Immature natural killer cell (primary cell): ENCODE results near the gene ZNF616. TPM values are rescaled to one million over a fixed set of nuclear protein-coding genes. Genes with fewer than 3 reads are reported as not detected.

ENCODE experiments used
- DNase-seq, 3 donors: peaks; one replicate each; pipeline ENCODE4 v3.0.0; 2022; ENCODE audit warnings: mixed read lengths in 1 of 3
- H3K27ac Mint-ChIP-seq, 6 donors: one replicate each; pipeline ENCODE4 v1.8.0; 2020; ENCODE audit warnings: mixed read lengths in 6 of 6, mild to moderate bottlenecking in 5 of 6, inconsistent platforms in 4 of 6, moderate library complexity in 3 of 6
- H3K27me3 Mint-ChIP-seq, 3 donors: one replicate each; pipeline ENCODE4 v1.8.0; 2020 to 2021; ENCODE audit warnings: low read depth in 3 of 3, mild to moderate bottlenecking in 3 of 3, mixed read lengths in 3 of 3, moderate library complexity in 3 of 3, inconsistent platforms in 1 of 3
- H3K36me3 Mint-ChIP-seq, 3 donors: one replicate each; pipeline ENCODE4 v1.8.0; 2020; ENCODE audit warnings: mixed read lengths in 3 of 3, inconsistent platforms in 2 of 3, mild to moderate bottlenecking in 2 of 3
- H3K4me1 Mint-ChIP-seq, 2 donors: one replicate each; pipeline ENCODE4 v1.8.0; 2020; ENCODE audit warnings: inconsistent platforms in 2 of 2, mild to moderate bottlenecking in 2 of 2, mixed read lengths in 2 of 2, moderate library complexity in 1 of 2
- H3K4me3 Mint-ChIP-seq, 5 donors: one replicate each; pipeline ENCODE4 v1.8.0; 2020; ENCODE audit warnings: mild to moderate bottlenecking in 5 of 5, mixed read lengths in 5 of 5, inconsistent platforms in 3 of 5, moderate library complexity in 3 of 5
- H3K9me3 Mint-ChIP-seq, 6 donors: one replicate each; pipeline ENCODE4 v1.8.0; 2020; ENCODE audit warnings: mild to moderate bottlenecking in 6 of 6, mixed read lengths in 6 of 6, inconsistent platforms in 4 of 6, moderate library complexity in 3 of 6
- polyA plus RNA-seq, 3 donors: library from polyadenylated mRNA; unstranded; fragments of 300-500 nt; fragmentation: Illumina TruSeq; gene quantifications; one replicate each; pipeline ENCODE4 v1.2.3, GENCODE V29; 2021

ZNF616 gene
- 10 to 100 TPM in 1 of 3 donors, 1 to 10 TPM in 1, not detected in 1; 3.2 to 10.7 TPM for polyA plus RNA-seq

DNA sequence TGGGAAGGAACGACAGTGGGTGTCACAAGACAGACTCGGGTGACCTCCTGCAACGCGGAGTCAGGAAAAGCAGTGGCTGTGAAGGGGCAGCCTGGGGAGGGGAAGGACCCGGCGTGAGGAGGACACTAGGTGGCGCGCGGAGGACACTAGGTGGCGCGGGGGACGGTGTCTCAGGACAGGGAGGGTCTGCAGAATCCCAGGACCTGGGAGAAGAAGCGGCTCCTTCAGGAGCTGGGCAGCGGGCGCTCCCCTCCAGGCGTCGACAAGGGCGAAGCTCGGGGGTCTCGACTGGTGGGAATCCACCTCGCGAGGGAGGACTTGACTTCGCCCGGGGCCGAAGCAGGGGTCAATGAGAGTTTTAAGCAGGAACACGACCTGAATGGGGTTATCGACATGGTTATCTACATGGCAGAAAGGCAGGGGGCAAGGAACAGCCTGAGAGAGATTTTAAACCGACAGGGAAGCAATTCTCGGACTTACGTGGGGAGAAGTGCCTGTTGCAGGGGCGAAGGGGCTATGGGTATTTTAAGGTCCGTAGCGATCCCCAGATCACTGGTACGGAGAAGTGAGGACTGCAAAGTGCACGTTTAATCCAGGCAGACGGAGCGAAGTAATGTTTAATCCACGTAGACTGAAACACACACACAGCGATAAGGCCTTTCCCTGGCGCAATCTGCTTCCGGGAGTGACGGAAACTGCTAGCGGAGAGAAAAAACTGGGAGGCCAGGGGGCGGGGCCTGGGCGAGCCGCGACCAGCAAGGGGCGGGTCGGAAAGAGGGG lies at the start of gene ZNF616:
Gene ZNF616, minus strand, starts transcription at position 687 of the 780 bp plus-strand sequence. CDS start 9,426 bp downstream, outside the sequence.
- peaks cover 5 to 6% (median 5%) of the 10 kb centered on the region in 3 donors for H3K27me3 Mint-ChIP-seq
- peak within 1 kb of the TSS; percentile 87 to 96 (median 94) for H3K27ac Mint-ChIP-seq
- H3K4me3 Mint-ChIP-seq, result peak within 1 kb of the TSS; percentile 88 to 98 (median 98)
- H3K9me3 Mint-ChIP-seq, result peaks cover 6 to 27% (median 13%) of the 10 kb centered on the region in 6 donors
- H3K4me1 Mint-ChIP-seq, result peaks cover 41 to 62% of the 10 kb centered on the region in 2 donors
- H3K36me3 Mint-ChIP-seq, result peaks cover 8 to 20% (median 16%) of the 10 kb centered on the region in 3 donors
- DNase-seq, result peak; percentile 96 to 97 (median 97)

DNA sequence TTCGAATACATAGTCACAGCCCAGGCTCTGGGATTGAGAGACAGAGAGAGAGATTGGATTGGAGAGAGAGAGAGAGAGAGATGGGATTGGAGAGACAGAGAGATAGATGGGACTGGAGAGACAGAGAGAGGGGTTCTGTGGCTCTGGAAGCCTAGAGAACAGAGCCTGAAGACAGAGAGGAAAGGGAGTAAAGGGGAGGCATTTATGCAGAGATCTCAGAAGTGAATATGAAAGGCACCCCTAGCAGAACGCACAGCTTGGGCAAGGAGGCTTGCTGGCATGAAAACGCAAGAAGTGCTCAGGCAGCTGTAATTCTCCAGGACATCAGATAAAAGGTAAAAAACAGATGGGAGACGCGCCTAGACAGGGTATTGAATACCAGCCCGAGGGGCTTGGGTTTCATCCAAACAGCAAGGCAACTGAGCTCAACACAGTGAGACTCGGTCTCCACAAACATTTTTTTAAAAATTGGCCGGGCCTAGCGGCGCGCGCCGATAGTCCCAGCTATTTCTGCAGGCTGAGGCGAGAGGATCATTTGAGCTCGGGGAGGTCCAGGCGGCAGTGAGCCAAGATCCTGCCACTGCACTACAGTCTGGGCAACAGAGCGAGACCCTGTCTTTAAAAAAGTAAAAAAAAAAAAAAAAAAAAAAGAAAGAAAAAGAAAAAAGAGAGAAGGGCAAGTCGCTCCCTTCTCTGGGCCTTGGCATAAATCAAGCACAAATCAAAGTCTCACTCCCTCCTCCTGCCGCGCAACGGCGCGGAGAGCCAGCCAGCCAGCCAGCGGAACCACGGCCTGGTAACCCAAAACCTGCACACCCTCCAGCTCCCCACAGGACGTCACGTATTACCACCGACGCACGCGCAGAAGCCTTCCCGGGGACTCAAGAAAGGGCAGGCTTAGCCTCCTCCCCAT lies 49.3 kb upstream of the ZNF616 start:
- Mint-ChIP-seq H3K36me3 (peaks cover 0 to 4% (median 3%) of the 10 kb centered on the region in 3 donors), H3K9me3 (peaks cover 0 to 1% (median 0%) of the 10 kb centered on the region in 6 donors), H3K4me1 (peaks cover 41 to 47% of the 10 kb centered on the region in 2 donors), H3K27me3 (peaks cover 6 to 16% (median 11%) of the 10 kb centered on the region in 3 donors), H3K4me3 (peak overlapping the region; percentile 93 to 99 (median 95)), H3K27ac (peak overlapping the region; percentile 98 to 100 (median 100))
- no peak for DNase-seq

DNA sequence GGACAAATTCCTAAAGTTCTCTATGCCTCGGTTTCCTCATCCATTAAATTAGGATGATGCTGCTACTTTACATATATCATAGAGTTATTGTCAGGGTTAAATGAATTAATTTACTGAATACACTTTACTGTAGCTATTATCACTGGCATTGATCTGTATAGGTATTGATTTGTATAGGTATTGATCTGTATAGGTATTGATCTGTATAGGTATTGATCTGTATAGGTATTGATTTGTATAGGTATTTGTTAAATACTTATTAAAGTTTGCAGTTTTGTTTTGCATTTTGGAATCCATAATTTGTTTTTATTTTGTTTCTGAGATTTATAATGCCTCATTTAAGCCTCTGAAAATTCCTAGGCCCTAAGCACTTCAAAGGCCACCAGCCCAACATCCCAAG lies 47.7 kb upstream of the ZNF616 start:
- Mint-ChIP-seq H3K4me1 (peaks cover 30 to 33% of the 10 kb centered on the region in 2 donors), H3K27ac (peak overlapping the region in 5 of 6 donors; percentile 14 to 78 (median 57)), H3K27me3 (peaks cover 6 to 16% (median 10%) of the 10 kb centered on the region in 3 donors), H3K9me3 (peaks cover 0 to 1% (median 0%) of the 10 kb centered on the region in 6 donors), H3K36me3 (no peaks in the 10 kb centered on the region), H3K4me3 (no peak overlapping the region)
- no peak for DNase-seq

DNA sequence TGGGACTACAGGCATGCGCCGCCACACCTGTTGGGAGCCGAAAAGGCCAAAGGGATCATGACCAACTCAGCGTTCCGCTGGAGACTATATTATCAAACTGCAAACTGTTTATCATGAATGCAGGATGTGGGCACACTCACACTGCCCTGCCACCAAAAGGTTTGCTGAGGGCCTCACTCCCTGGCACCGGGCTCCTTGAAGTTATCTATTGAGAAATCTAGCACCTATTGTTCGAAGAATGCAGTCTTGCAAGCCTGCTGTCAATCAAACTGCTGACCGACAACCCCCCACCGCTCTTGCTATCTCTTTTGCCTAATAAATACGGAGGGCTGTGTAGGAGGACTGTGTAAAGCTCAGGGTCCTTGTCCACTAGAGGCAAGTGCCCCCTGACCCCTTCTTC lies 36.8 kb upstream of the ZNF616 start:
- Mint-ChIP-seq H3K27ac (peak overlapping the region; percentile 82 to 95 (median 94)), H3K27me3 (peaks cover 1 to 6% (median 2%) of the 10 kb centered on the region in 3 donors), H3K36me3 (no peaks in the 10 kb centered on the region), H3K9me3 (no peaks in the 10 kb centered on the region), H3K4me3 (peak overlapping the region; percentile 77 to 84 (median 80)), H3K4me1 (peaks cover 46 to 65% of the 10 kb centered on the region in 2 donors)
- DNase-seq, result peak; percentile 61 to 68 (median 63)

DNA sequence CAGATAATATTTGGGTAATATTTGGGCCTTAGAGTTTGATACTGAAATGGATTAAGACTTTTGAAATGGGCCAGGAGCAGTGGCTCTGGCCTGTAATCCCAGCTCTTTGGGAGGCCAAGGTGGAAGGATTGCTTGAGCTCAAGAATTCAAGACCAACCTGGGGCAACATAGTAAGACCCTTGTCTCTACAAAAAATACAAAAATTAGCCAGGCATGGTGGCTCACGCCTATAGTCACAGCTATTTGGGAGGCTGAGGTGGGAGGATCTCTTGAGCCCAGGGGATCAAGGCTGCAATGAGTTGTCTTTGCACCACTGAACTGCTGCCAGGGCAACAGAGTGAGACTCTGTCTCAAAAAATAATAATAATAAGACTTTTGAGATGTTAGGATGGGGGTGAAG lies 32.6 kb upstream of the ZNF616 start:
- Mint-ChIP-seq H3K27me3 (peaks cover 2 to 6% (median 5%) of the 10 kb centered on the region in 3 donors), H3K27ac (peak overlapping the region; percentile 95 to 98 (median 97)), H3K4me3 (peak overlapping the region; percentile 93 to 99 (median 97)), H3K4me1 (peaks cover 67 to 72% of the 10 kb centered on the region in 2 donors), H3K36me3 (peaks cover 12 to 19% (median 16%) of the 10 kb centered on the region in 3 donors), H3K9me3 (no peaks in the 10 kb centered on the region)
- DNase-seq, result no peak

DNA sequence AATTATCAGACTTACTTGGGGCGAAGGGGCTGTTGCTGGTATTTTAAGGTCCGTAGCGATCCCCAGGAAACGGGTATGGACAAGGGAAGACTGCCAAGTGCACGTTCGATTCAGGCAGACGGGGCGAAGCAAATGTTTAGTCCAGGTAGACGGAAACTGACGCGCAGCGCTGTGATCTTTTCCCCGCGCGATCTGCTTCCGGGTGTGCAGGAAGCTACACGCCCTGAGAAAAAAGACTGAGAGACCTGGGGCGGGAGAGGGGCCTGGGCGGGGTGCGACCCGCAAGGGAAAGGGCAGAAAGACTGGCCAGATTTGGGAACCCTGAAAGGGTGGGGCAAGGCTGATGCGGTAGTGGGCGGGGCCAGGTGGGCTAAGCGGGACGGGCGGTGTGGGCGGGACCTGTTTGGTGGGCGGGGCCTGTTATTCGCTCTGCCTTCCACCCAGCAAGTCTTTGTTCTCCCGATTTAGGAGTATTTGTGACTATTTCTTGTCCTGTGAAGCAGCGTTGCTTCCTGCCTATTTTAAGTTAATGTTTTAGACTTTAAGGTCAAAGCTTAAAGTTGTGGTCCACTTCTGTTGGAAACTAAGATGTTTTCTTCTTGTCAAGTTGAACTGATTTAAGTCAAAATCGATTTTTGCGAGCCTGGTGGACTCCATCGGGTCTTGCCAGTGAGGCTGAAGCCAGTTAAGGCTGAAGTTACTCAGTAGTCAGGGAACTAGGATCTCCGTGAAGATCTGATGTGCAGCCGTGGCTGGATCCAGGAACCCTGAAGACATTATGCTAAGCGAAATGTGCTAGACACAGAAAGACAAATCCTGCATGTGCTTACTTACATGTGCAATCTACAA lies 31.8 kb upstream of the ZNF616 start, which contains the start of gene ZNF836:
Gene ZNF836, minus strand, starts transcription at position 301 of the 849 bp plus-strand sequence. CDS start 3,549 bp downstream, outside the sequence.
- H3K36me3 Mint-ChIP-seq, result peaks cover 13 to 24% (median 17%) of the 10 kb centered on the region in 3 donors
- peaks cover 2 to 6% (median 5%) of the 10 kb centered on the region in 3 donors for H3K27me3 Mint-ChIP-seq
- H3K4me1 Mint-ChIP-seq, result peaks cover 59 to 64% of the 10 kb centered on the region in 2 donors
- H3K9me3 Mint-ChIP-seq, result no peaks in the 10 kb centered on the region
- peak within 1 kb of the TSS; percentile 93 to 99 (median 97) for H3K4me3 Mint-ChIP-seq
- H3K27ac Mint-ChIP-seq, result peak within 1 kb of the TSS; percentile 95 to 98 (median 97)
- peak; percentile 76 to 81 (median 80) for DNase-seq

DNA sequence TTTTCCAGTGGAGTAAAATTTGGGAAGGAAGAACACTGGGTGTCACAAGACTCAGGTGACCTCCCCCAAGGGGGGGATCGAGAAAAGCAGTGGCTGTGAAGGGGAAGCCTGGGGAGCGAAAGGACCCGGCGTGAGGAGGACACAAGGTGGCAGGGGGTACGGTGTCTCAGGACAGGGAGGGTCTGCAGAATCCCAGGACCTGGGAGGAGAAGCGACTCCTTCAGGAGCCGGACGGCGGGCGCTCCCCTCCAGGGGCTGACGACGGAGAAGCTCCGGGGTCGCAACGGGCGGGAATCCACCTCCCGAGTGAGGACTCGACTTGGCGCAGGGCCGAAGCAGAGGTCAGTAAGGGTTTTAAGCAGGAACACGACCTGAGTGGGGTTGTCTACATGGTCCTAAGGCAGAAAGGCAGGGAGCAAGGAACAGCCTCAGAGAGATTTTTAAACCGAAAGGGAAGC lies 31.2 kb upstream of the ZNF616 start:
- H3K36me3 Mint-ChIP-seq, result peaks cover 13 to 24% (median 17%) of the 10 kb centered on the region in 3 donors
- peak overlapping the region; percentile 95 to 98 (median 97) for H3K27ac Mint-ChIP-seq
- DNase-seq, result no peak
- peaks cover under 1 to 5% (median 2%) of the 10 kb centered on the region in 3 donors for H3K27me3 Mint-ChIP-seq
- H3K4me3 Mint-ChIP-seq, result peak overlapping the region; percentile 93 to 99 (median 97)
- H3K4me1 Mint-ChIP-seq, result peaks cover 53 to 57% of the 10 kb centered on the region in 2 donors
- no peaks in the 10 kb centered on the region for H3K9me3 Mint-ChIP-seq

DNA sequence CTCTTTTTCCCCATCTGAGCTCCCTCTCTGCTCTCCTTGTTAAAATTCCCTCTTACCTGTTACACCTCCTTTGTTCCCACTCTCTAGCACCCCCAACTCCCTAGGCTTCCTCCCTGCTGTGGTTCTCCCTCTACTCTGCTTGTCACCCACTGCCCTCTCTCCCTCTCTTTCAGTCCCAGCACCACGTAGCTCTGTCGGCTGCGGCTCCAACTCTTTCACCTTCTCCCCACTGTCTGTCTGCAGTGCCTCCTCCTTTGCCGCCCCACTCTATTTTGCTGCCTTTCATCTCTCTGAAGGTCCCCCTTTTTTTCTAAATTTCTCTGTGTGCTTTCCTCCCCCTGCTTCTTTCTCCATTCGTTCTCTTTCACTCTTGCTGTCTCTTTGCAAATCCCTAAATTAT lies 30.6 kb upstream of the ZNF616 start:
- peak in 1 of 3 donors; percentile 12 for DNase-seq
- H3K27ac Mint-ChIP-seq, result peak overlapping the region; percentile 95 to 98 (median 97)

DNA sequence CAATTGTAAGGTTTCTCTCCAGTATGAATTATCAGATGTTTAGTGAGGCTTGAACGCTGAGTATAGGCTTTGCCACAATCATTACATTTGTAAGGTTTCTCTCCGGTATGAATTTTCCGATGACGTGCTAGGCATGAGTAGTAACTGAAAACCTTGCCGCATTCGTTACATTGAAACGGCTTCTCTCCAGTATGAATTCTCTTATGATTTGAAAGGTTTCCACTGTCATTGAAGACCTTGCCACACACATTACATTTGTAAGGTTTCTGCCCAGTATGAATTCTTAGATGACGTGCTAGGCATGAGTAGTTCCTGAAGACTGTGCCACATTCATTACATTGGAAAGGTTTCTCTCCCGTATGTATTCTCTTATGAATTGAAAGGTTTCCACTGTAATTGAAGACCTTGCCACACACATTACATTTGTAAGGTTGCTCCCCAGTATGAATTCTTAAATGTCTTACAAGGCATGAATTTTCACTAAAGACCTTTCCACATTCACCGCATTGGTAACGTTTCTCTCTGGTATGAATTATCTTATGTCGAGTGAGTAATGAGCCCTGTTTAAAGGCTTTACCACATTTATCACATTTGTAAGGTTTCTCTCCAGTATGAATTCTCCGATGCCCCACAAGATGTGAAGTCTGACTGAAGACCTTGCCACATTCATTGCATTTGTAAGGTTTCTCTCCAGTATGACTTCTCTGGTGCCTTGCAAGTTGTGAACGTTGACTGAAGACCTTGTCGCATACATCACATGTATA lies 16.0 kb upstream of the ZNF616 start:
- H3K27me3 Mint-ChIP-seq, result peaks cover 0 to 5% (median 0%) of the 10 kb centered on the region in 3 donors
- H3K4me3 Mint-ChIP-seq, result no peak overlapping the region
- peaks cover 55 to 96% (median 93%) of the 10 kb centered on the region in 6 donors for H3K9me3 Mint-ChIP-seq
- no peak overlapping the region for H3K27ac Mint-ChIP-seq
- peaks cover 0 to 6% of the 10 kb centered on the region in 2 donors for H3K4me1 Mint-ChIP-seq
- peaks cover 73 to 80% (median 76%) of the 10 kb centered on the region in 3 donors for H3K36me3 Mint-ChIP-seq
- no peak for DNase-seq

More for the DNA sequence above, 30.6 kb upstream of the ZNF616 start:
- peaks cover 17 to 28% (median 20%) of the 10 kb centered on the region in 3 donors for H3K36me3 Mint-ChIP-seq
- peaks cover 0 to 5% (median 2%) of the 10 kb centered on the region in 3 donors for H3K27me3 Mint-ChIP-seq
- no peaks in the 10 kb centered on the region for H3K9me3 Mint-ChIP-seq
- H3K4me1 Mint-ChIP-seq, result peaks cover 50 to 56% of the 10 kb centered on the region in 2 donors
- peak overlapping the region; percentile 93 to 99 (median 97) for H3K4me3 Mint-ChIP-seq

DNA sequence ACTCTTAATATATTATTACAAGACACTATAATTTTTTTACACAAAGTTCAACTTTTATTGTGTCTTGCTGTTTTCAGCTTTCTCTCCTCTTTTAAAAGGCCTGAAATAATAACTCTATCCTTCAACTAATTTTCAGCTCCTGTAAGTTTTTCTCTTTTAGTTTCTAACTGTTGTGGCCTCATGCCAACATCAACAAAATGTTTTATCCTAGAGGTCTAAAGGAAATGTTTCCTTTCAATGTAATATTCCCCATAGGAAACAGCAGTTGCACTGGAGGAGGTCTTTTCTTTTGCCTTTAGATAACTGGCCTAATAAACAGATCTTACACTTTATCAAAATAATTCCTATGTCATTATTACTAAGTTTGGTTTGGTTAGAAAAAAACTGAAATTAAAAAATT lies 8.5 kb upstream of the ZNF616 start:
- Mint-ChIP-seq H3K27ac (no peak overlapping the region), H3K4me1 (no peaks in the 10 kb centered on the region), H3K9me3 (peaks cover 14 to 53% (median 32%) of the 10 kb centered on the region in 6 donors), H3K36me3 (peaks cover 14 to 25% (median 18%) of the 10 kb centered on the region in 3 donors), H3K27me3 (peaks cover 0 to 2% (median 0%) of the 10 kb centered on the region in 3 donors), H3K4me3 (no peak overlapping the region)
- no peak for DNase-seq

DNA sequence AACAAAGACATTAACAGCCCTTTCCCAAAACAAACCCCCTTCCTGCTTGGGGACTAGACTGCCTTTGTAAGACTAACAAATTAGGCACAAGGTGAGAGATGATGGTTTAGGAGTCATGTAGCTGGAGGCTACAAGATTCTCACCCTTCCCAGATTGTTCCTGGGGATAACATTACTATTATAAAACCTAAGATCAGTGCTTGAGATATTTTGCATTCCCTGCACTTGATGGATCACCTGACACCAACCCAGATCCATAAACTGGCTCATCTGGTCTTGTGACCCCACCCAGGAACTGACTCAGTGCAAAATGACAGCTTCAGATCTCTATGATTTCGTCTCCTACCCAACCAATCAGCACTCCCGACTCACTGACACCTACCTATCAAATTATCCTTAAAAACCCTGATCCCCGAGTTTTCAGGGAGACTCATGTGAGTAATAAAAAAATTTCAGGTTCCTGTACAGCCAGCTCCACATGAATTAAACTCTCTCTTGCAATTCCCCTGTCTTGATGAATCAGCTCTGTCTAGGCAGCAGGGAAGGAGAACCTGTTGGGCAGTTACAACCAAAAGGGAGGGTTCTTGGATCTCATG lies 2.4 kb upstream of the ZNF616 start:
- peaks cover 0 to 12% (median 4%) of the 10 kb centered on the region in 6 donors for H3K9me3 Mint-ChIP-seq
- H3K27me3 Mint-ChIP-seq, result peaks cover 2 to 7% (median 6%) of the 10 kb centered on the region in 3 donors
- no peak for DNase-seq
- H3K36me3 Mint-ChIP-seq, result peaks cover 0 to 6% (median 3%) of the 10 kb centered on the region in 3 donors
- no peak overlapping the region for H3K4me3 Mint-ChIP-seq
- peak overlapping the region in 1 of 6 donors; percentile 40 for H3K27ac Mint-ChIP-seq
- H3K4me1 Mint-ChIP-seq, result peaks cover 32 to 44% of the 10 kb centered on the region in 2 donors
